Left ventricle myocardium superior (tissue), 1 donor: ENCODE data around the gene C1orf35. TPM values are rescaled to one million over a fixed set of nuclear protein-coding genes. Genes with fewer than 3 reads are reported as not detected.

Source experiments
- ATAC-seq: fragments of 200-7000 bp; cut with Tn5 transposase; one replicate; pipeline ENCODE4 v1.9.1; 2020; ENCODE audit warnings: mild to moderate bottlenecking, moderate library complexity
- DNase-seq: peaks from one replicate; pipeline ENCODE4 v3.0.0-alpha.2; 2020
- intact Hi-C: fragments of 100-400 bp; cut with micrococcal nuclease; formaldehyde crosslinking; loops from one replicate; pipeline ENCODE4 v1.11.0; 2022
- total RNA-seq: library from RNA; stranded (reverse); fragmentation: NEBNext Ultra II Directional; extraction: Animal tissue kit (Norgen Biotek cat#: 25700); gene quantifications from one replicate; pipeline ENCODE4 v1.2.1, GENCODE V29; 2021
- donor health status: DM: no; HTN: yes; CAD: no; lungs with severe emphysema.

C1orf35 gene
- total RNA-seq, 1 donor from 2014 or later: 10.5 TPM

- no peak for DNase-seq
- ATAC-seq: no peak
- intact Hi-C loops: no loop called here
Measured at GRCh38 chr1:228097333-228098081, 5.6 kb downstream of the C1orf35 start.

- intact Hi-C loops: no loop called here
- DNase-seq: no peak
- ATAC-seq: no peak
Measured at GRCh38 chr1:228096416-228097332, 6.5 kb downstream of the C1orf35 start.

- intact Hi-C loops: no loop called here
- ATAC-seq (no peak), DNase-seq (no peak)
Measured at GRCh38 chr1:228095938-228096337, 7.2 kb downstream of the C1orf35 start.

- intact Hi-C loops: no loop called here
- DNase-seq (no peak), ATAC-seq (no peak)
Measured at GRCh38 chr1:228095161-228095560, 8.0 kb downstream of the C1orf35 start.

GRCh38 chr1:228094432-228095016 lies 8.6 kb downstream of the C1orf35 start:
- no peak for DNase-seq
- intact Hi-C loops: no loop called here
- no peak for ATAC-seq

GRCh38 chr1:228093050-228093906 lies 9.8 kb downstream of the C1orf35 start:
- DNase-seq: no peak

GRCh38 chr1:228092342-228093049 lies 10.6 kb downstream of the C1orf35 start:
- ATAC-seq: no peak
- no peak for DNase-seq
- intact Hi-C loops: no loop called here

More at GRCh38 chr1:228093050-228093906, 9.8 kb downstream of the C1orf35 start:
- ATAC-seq: no peak
- intact Hi-C loops: no loop called here

GRCh38 chr1:228091084-228091483 lies 12.0 kb downstream of the C1orf35 start:
- intact Hi-C loops: no loop called here
- no peak for DNase-seq
- no peak for ATAC-seq

- intact Hi-C loops: no loop called here
- peak; percentile 4 for ATAC-seq
- DNase-seq: no peak
Measured at GRCh38 chr1:228090613-228091081, 12.5 kb downstream of the C1orf35 start.

GRCh38 chr1:228089519-228090380 lies 13.4 kb downstream of the C1orf35 start:
- peak; percentile 30 for DNase-seq
- intact Hi-C loops: no loop called here
- ATAC-seq: peak; percentile 1

- ATAC-seq (no peak), DNase-seq (peak; percentile 21)
- intact Hi-C loops: no loop called here
Measured at GRCh38 chr1:228088586-228089498, 14.3 kb downstream of the C1orf35 start.

- ATAC-seq: peak; percentile 3
- intact Hi-C loops: no loop called here
Measured at GRCh38 chr1:228087771-228088251, 15.3 kb downstream of the C1orf35 start.

GRCh38 chr1:228085287-228085951 lies 17.7 kb downstream of the C1orf35 start:
- intact Hi-C loops: no loop called here
- DNase-seq (peak; percentile 36), ATAC-seq (peak; percentile 14)

More at GRCh38 chr1:228087771-228088251, 15.3 kb downstream of the C1orf35 start:
- DNase-seq: peak; percentile 35

GRCh38 chr1:228084797-228085196 lies 18.3 kb downstream of the C1orf35 start:
- no peak for DNase-seq
- intact Hi-C loops: no loop called here
- no peak for ATAC-seq

GRCh38 chr1:228084325-228084724 lies 18.8 kb downstream of the C1orf35 start:
- DNase-seq: no peak
- intact Hi-C loops: no loop called here
- no peak for ATAC-seq

- ATAC-seq (peak; percentile 1), DNase-seq (peak; percentile 47)
- intact Hi-C loops: no loop called here
Measured at GRCh38 chr1:228083871-228084278, 19.2 kb downstream of the C1orf35 start.
